CD14-positive monocyte (primary cell): ENCODE data around the gene BCL2L15. TPM values are rescaled to one million over a fixed set of nuclear protein-coding genes. Genes with fewer than 3 reads are reported as not detected.
A peak's percentile ranks its signal among the peaks of the same experiment; 100 is the strongest.

ENCODE experiments used
- DNase-seq, 3 donors: peaks; one replicate each; pipeline ENCODE4 v3.0.0-alpha.2; 2011 to 2022
- H2AFZ ChIP-seq: 2 replicates; pipeline ENCODE4 v1.6.0; 2012; ENCODE audit warnings: mild to moderate bottlenecking, low read depth, low read length, inconsistent platforms; ENCODE audit not compliant: insufficient read depth, poor library complexity, severe bottlenecking
- H3K27ac ChIP-seq, 2 donors: 1 replicate in 1 of 2; 2 replicates in 1 of 2; pipeline ENCODE4 v1.5.1; 2012 to 2013; ENCODE audit warnings: low read length in 2 of 2, control low read depth in 1 of 2, inconsistent platforms in 1 of 2, low read depth in 1 of 2, mild to moderate bottlenecking in 1 of 2
- H3K27me3 ChIP-seq, 2 donors: one replicate each; pipeline versions ENCODE4 v1.6.0 to v1.6.1; 2011 to 2013; ENCODE audit warnings: low read length in 2 of 2; ENCODE audit not compliant: control insufficient read depth in 2 of 2, insufficient read depth in 2 of 2
- H3K36me3 ChIP-seq, 2 donors: replicated peaks in 1 of 2; 1 replicate in 1 of 2; 2 replicates in 1 of 2; pipeline versions ENCODE4 v1.5.1 to v1.6.1; 2012 to 2013; ENCODE audit warnings: low read length in 2 of 2, control low read depth in 1 of 2, inconsistent platforms in 1 of 2, mild to moderate bottlenecking in 1 of 2; ENCODE audit not compliant: insufficient read depth in 2 of 2, control insufficient read depth in 1 of 2
- H3K4me1 ChIP-seq, 2 donors: 1 replicate in 1 of 2; 2 replicates in 1 of 2; pipeline versions ENCODE4 v1.5.1 to v1.6.1; 2012 to 2013; ENCODE audit warnings: low read length in 2 of 2, control low read depth in 1 of 2, inconsistent platforms in 1 of 2, mild to moderate bottlenecking in 1 of 2, moderate library complexity in 1 of 2; ENCODE audit not compliant: insufficient read depth in 2 of 2, control insufficient read depth in 1 of 2
- H3K4me2 ChIP-seq: replicated peaks from 2 replicates; pipeline ENCODE3; 2012; ENCODE audit warnings: low read length, moderate library complexity, mild to moderate bottlenecking; ENCODE audit not compliant: poor library complexity, severe bottlenecking; ENCODE audit errors: extremely low read depth
- H3K4me3 ChIP-seq, 3 experiments: fragments of 200-600 bp in 1 of 3; sonication (generic) in 1 of 3; replicated peaks in 1 of 3; 1 replicate in 2 of 3; 2 replicates in 1 of 3; pipeline ENCODE4 v1.5.1; 2011 to 2013; ENCODE audit warnings: low read length in 3 of 3, mild to moderate bottlenecking in 3 of 3, control low read depth in 2 of 3, low read depth in 2 of 3, inconsistent platforms in 1 of 3, moderate library complexity in 1 of 3
- H3K79me2 ChIP-seq: 2 replicates; pipeline ENCODE4 v1.6.0; 2012; ENCODE audit warnings: mild to moderate bottlenecking, control low read depth, inconsistent platforms, low read length, moderate library complexity; ENCODE audit not compliant: insufficient read depth
- H3K9ac ChIP-seq: 2 replicates; pipeline ENCODE4 v1.6.0; 2017; ENCODE audit warnings: low read length, mild to moderate bottlenecking; ENCODE audit not compliant: insufficient read depth, poor library complexity, severe bottlenecking
- H3K9me3 ChIP-seq, 2 donors: replicated peaks in 1 of 2; 1 replicate in 1 of 2; 2 replicates in 1 of 2; pipeline versions ENCODE4 v1.5.1 to v1.6.1; 2012 to 2013; ENCODE audit warnings: low read length in 2 of 2, control low read depth in 1 of 2; ENCODE audit not compliant: control insufficient read depth in 1 of 2, insufficient read depth in 1 of 2
- H4K20me1 ChIP-seq: 2 replicates; pipeline ENCODE4 v1.6.0; 2012; ENCODE audit warnings: mild to moderate bottlenecking, low read length, control low read depth, moderate library complexity; ENCODE audit not compliant: insufficient read depth
- H3K27ac Mint-ChIP-seq, 7 donors: one replicate each; pipeline ENCODE4 v1.8.0; 2020; ENCODE audit warnings: mild to moderate bottlenecking in 7 of 7, mixed read lengths in 7 of 7, moderate library complexity in 6 of 7, inconsistent platforms in 2 of 7
- H3K27me3 Mint-ChIP-seq, 3 donors: one replicate each; pipeline ENCODE4 v1.8.0; 2021 to 2022; ENCODE audit warnings: low read depth in 3 of 3, mild to moderate bottlenecking in 3 of 3, mixed read lengths in 3 of 3, moderate library complexity in 3 of 3, inconsistent platforms in 1 of 3
- H3K36me3 Mint-ChIP-seq, 2 donors: one replicate each; pipeline ENCODE4 v1.8.0; 2020; ENCODE audit warnings: mixed read lengths in 2 of 2, inconsistent platforms in 1 of 2, mild to moderate bottlenecking in 1 of 2
- H3K4me1 Mint-ChIP-seq: one replicate; pipeline ENCODE4 v1.8.0; 2020; ENCODE audit warnings: mild to moderate bottlenecking, mixed read lengths
- H3K4me3 Mint-ChIP-seq, 2 donors: one replicate each; pipeline ENCODE4 v1.8.0; 2020; ENCODE audit warnings: mild to moderate bottlenecking in 2 of 2, mixed read lengths in 2 of 2, moderate library complexity in 1 of 2
- H3K9me3 Mint-ChIP-seq, 7 donors: one replicate each; pipeline ENCODE4 v1.8.0; 2020 to 2022; ENCODE audit warnings: mixed read lengths in 7 of 7, mild to moderate bottlenecking in 6 of 7, moderate library complexity in 6 of 7, inconsistent platforms in 2 of 7
- WGBS: methylation state at CpG from one replicate; pipeline ENCODE4 v1.1.5; 2013; ENCODE audit warnings: missing lambda C conversion rate; ENCODE audit not compliant: insufficient coverage; 5-methylcytosine and 5-hydroxymethylcytosine counted together
- intact Hi-C, 2 donors: fragments of 100-400 bp; cut with micrococcal nuclease; formaldehyde crosslinking; loops; one replicate each; pipeline versions ENCODE4 v1.15.0 to v1.15.1; 2023
- polyA plus RNA-seq, 3 donors: library from polyadenylated mRNA; depleted of rRNA in 1 of 3; unstranded in 2 of 3; stranded (reverse) in 1 of 3; fragments of 300-500 nt in 2 of 3; fragments of >200 nt in 1 of 3; fragmentation: Illumina TruSeq in 2 of 3; gene quantifications; 1 replicate in 2 of 3; 2 replicates in 1 of 3; pipeline ENCODE4 v1.2.3, GENCODE V29; 2012 to 2021
- TF ChIP-seq, protein P1 (sequence below): fragments of 200-600 bp; IDR thresholded peaks from one replicate; pipeline ENCODE4 v1.8.0; 2022; ENCODE audit warnings: antibody characterized with exemption, mild to moderate bottlenecking

Gene BCL2L15
- polyA plus RNA-seq, 3 donors, result 0.73 TPM; not detected in 2

DNA sequence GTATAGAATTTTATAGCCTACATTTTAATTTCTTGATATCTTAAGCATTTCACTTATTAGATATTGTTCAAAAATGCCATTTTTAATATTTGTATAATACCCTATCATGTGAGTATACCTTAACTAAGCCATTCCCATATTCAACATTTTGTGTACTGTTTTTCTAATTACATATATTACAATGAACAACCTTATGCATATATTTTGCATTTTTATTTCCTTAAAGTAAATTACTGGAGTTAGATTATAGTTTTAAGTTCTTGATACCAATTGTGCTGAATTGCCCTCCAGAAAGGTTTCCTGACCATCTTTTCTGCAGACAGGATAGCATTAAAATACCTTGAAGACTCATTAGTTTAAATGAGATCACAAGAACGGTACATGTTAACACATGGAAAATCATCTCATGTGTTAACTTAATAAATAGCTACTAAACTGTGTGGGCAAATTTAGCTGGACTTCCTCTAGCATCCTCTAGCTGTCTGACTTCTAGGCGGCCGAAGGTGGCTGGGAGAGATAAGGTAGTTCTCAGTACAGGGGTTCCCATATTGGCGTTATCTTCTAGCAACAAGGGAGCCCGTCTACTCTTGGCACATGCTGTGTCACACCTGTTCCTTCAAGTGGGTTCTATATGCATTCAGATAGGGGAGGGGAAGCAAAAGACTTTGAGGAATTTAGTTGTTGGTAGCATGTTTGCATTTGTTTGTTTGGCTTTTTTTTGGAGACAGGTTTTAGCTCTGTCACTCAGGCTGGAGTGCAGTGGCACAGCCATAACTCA lies 26.7 kb upstream of the BCL2L15 start:
- H3K9me3 Mint-ChIP-seq, result peaks cover 0 to 3% (median 0%) of the 10 kb centered on the region in 7 donors
- H4K20me1 ChIP-seq, result no peaks in the 10 kb centered on the region
- H3K36me3 ChIP-seq, result peaks cover 26 to 43% of the 10 kb centered on the region in 2 donors
- intact Hi-C loops, result no loop called here
- no peak overlapping the region for H3K27ac ChIP-seq
- no peaks in the 10 kb centered on the region for H3K27me3 ChIP-seq
- no peak for DNase-seq
- H3K4me2 ChIP-seq, result no peak overlapping the region
- H3K27ac Mint-ChIP-seq, result peak overlapping the region in 2 of 7 donors; percentile 3 to 16
- 37% methylated on average over 2 of the region's 5 CpGs for WGBS
- no peak overlapping the region for H3K4me3 ChIP-seq
- peaks cover 14% of the 10 kb centered on the region for H3K4me1 Mint-ChIP-seq
- no peak overlapping the region for H2AFZ ChIP-seq
- no peaks in the 10 kb centered on the region for H3K9me3 ChIP-seq
- TF ChIP-seq, protein P1, sequence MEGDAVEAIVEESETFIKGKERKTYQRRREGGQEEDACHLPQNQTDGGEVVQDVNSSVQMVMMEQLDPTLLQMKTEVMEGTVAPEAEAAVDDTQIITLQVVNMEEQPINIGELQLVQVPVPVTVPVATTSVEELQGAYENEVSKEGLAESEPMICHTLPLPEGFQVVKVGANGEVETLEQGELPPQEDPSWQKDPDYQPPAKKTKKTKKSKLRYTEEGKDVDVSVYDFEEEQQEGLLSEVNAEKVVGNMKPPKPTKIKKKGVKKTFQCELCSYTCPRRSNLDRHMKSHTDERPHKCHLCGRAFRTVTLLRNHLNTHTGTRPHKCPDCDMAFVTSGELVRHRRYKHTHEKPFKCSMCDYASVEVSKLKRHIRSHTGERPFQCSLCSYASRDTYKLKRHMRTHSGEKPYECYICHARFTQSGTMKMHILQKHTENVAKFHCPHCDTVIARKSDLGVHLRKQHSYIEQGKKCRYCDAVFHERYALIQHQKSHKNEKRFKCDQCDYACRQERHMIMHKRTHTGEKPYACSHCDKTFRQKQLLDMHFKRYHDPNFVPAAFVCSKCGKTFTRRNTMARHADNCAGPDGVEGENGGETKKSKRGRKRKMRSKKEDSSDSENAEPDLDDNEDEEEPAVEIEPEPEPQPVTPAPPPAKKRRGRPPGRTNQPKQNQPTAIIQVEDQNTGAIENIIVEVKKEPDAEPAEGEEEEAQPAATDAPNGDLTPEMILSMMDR, result no peak
- peaks cover 45% of the 10 kb centered on the region for H3K79me2 ChIP-seq
- no peaks in the 10 kb centered on the region for H3K4me1 ChIP-seq
- H3K27me3 Mint-ChIP-seq, result peaks cover 0 to 3% (median 0%) of the 10 kb centered on the region in 3 donors
- H3K4me3 Mint-ChIP-seq, result no peak overlapping the region
- H3K9ac ChIP-seq, result no peak overlapping the region
- H3K36me3 Mint-ChIP-seq, result peaks cover 41 to 55% of the 10 kb centered on the region in 2 donors

DNA sequence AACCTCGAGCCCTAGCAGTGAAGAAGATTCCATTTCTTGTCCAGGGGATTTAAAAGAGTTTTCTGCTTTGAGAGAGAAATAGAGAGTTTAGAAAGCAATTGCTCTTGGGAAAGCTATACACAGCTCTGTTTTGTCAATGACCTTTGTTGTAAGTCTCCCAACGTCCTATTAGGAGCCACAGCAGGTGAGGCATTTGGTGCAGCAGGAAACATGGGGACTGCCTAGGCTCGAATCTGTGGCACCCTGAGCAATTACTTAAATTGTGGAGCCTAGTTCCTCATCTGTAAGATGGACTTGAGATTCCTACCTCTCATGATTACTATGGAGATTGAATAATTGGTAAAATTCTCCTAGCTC lies 25.9 kb upstream of the BCL2L15 start:
- intact Hi-C loops, result no loop called here
- H2AFZ ChIP-seq, result no peak overlapping the region
- peaks cover 27 to 50% of the 10 kb centered on the region in 2 donors for H3K36me3 ChIP-seq
- no peak overlapping the region for H3K4me3 ChIP-seq
- H3K4me1 Mint-ChIP-seq, result peaks cover 19% of the 10 kb centered on the region
- peaks cover 52% of the 10 kb centered on the region for H3K79me2 ChIP-seq
- H3K4me1 ChIP-seq, result no peaks in the 10 kb centered on the region
- TF ChIP-seq, protein P1, result no peak
- DNase-seq, result no peak
- WGBS, result 59% methylated on average over 2 of the region's 3 CpGs
- H3K9me3 Mint-ChIP-seq, result peaks cover 0 to 3% (median 0%) of the 10 kb centered on the region in 7 donors
- no peak overlapping the region for H3K4me2 ChIP-seq
- H4K20me1 ChIP-seq, result no peaks in the 10 kb centered on the region
- no peak overlapping the region for H3K27ac ChIP-seq
- peak overlapping the region in 4 of 7 donors; percentile 10 to 66 (median 51) for H3K27ac Mint-ChIP-seq
- no peaks in the 10 kb centered on the region for H3K27me3 Mint-ChIP-seq
- no peaks in the 10 kb centered on the region for H3K9me3 ChIP-seq
- H3K27me3 ChIP-seq, result no peaks in the 10 kb centered on the region
- H3K9ac ChIP-seq, result no peak overlapping the region
- H3K36me3 Mint-ChIP-seq, result peaks cover 43 to 63% of the 10 kb centered on the region in 2 donors
- no peak overlapping the region for H3K4me3 Mint-ChIP-seq
